Fibroblast of lung (primary cell): ENCODE data around the gene SEMA4D. TPM values are rescaled to one million over a fixed set of nuclear protein-coding genes. Genes with fewer than 3 reads are reported as not detected.

Experiments
- DNase-seq, 2 donors: peaks; one replicate each; pipeline versions ENCODE4 v3.0.0 to v3.0.0-alpha.2; 2010; ENCODE audit warnings: low read depth in 2 of 2
- H2AFZ ChIP-seq: 2 replicates; pipeline ENCODE4 v1.5.1; 2012; ENCODE audit warnings: low read length, control low read depth, inconsistent platforms
- H3K27ac ChIP-seq: 2 replicates; pipeline ENCODE4 v1.5.1; 2011; ENCODE audit warnings: low read length, control low read depth; ENCODE audit not compliant: insufficient read depth
- H3K27me3 ChIP-seq: 2 replicates; pipeline ENCODE4 v1.5.1; 2011; ENCODE audit warnings: mild to moderate bottlenecking, low read length; ENCODE audit not compliant: control insufficient read depth, insufficient read depth
- H3K36me3 ChIP-seq: 2 replicates; pipeline ENCODE4 v1.5.1; 2011; ENCODE audit warnings: low read length; ENCODE audit not compliant: control insufficient read depth, insufficient read depth
- H3K4me1 ChIP-seq: 2 replicates; pipeline ENCODE4 v1.5.1; 2011; ENCODE audit warnings: low read length; ENCODE audit not compliant: control insufficient read depth, insufficient read depth; ENCODE audit errors: extremely low read depth
- H3K4me2 ChIP-seq: 2 replicates; pipeline ENCODE4 v1.5.1; 2011; ENCODE audit warnings: low read length, control low read depth; ENCODE audit not compliant: insufficient read depth; ENCODE audit errors: extremely low read depth
- H3K4me3 ChIP-seq, 4 experiments: fragments of 200-600 bp in 1 of 4; sonication (generic) in 1 of 4; replicated peaks in 1 of 4; 2 replicates each; pipeline ENCODE4 v1.5.1; 2011 to 2016; ENCODE audit warnings: low read length in 4 of 4, low read depth in 3 of 4, mild to moderate bottlenecking in 3 of 4, control low read depth in 2 of 4, inconsistent platforms in 1 of 4, mixed read lengths in 1 of 4; ENCODE audit not compliant: insufficient read depth in 1 of 4; ENCODE audit errors: control extremely low read depth in 1 of 4
- H3K79me2 ChIP-seq: 2 replicates; pipeline ENCODE4 v1.5.1; 2012; ENCODE audit warnings: mild to moderate bottlenecking, low read length, inconsistent platforms; ENCODE audit not compliant: control insufficient read depth, insufficient read depth
- H3K9ac ChIP-seq: 2 replicates; pipeline ENCODE4 v1.5.1; 2011; ENCODE audit warnings: mild to moderate bottlenecking, low read length, control low read depth; ENCODE audit not compliant: insufficient read depth
- H3K9me3 ChIP-seq: 2 replicates; pipeline ENCODE4 v1.5.1; 2012; ENCODE audit warnings: low read depth, low read length; ENCODE audit not compliant: control insufficient read depth, insufficient read depth
- H4K20me1 ChIP-seq: 2 replicates; pipeline ENCODE4 v1.5.1; 2011; ENCODE audit warnings: low read length; ENCODE audit not compliant: control insufficient read depth, insufficient read depth; ENCODE audit errors: extremely low read depth
- EZH2 ChIP-seq: IDR thresholded peaks from 2 replicates; pipeline ENCODE4 v1.5.1; 2012; ENCODE audit warnings: low read length, control low read depth, mild to moderate bottlenecking; ENCODE audit errors: missing control alignments
- polyA plus RNA-seq, 2 donors: library from polyadenylated mRNA; depleted of rRNA in 1 of 2; stranded (reverse) in 1 of 2; unstranded in 1 of 2; fragments of >200 nt; gene quantifications; 2 replicates each; pipeline ENCODE4 v1.2.1, GENCODE V29; 2011 to 2012; ENCODE audit warnings: missing spikeins in 1 of 2
- total RNA-seq: library from RNA; depleted of rRNA; stranded (reverse); fragments of >200 nt; gene quantifications from 2 replicates; pipeline ENCODE4 v1.2.1, GENCODE V29; 2014
- TF ChIP-seq, protein P1 (sequence below), 2 donors: IDR thresholded peaks in 1 of 2; conservative IDR thresholded peaks in 1 of 2; 1 replicate in 1 of 2; 2 replicates in 1 of 2; pipeline ENCODE4 v1.5.1; 2011 to 2012; ENCODE audit warnings: low read length in 2 of 2, control low read depth in 1 of 2, inconsistent platforms in 1 of 2, low read depth in 1 of 2, mild to moderate bottlenecking in 1 of 2

SEMA4D gene
- total and polyA plus RNA-seq, 2 donors (not counting 1 experiment from before 2014, with no cell fraction given), result 0.67 to 2.6 TPM

DNA sequence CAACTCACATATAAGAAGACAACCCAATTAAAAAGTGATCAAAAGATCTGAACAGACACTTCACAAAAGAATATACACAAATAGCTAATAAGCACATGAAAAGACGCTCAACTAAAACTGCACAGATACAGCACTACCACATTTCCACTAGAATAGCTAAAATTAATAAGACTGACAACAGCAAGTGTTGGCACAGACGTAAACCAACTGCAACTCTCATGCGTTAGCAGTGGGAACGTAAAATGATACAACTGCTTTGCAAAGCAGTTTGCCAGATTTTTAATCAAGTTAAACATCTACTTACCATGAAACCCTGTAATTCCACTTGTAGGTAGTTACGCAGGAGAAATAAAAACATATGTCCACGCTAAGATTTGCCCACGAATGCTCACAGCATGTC lies 9.0 kb downstream of the SEMA4D start:
- no peak overlapping the region for H3K4me2 ChIP-seq
- H3K9ac ChIP-seq, result no peak overlapping the region
- H3K4me1 ChIP-seq, result no peaks in the 10 kb centered on the region
- H3K27me3 ChIP-seq, result no peaks in the 10 kb centered on the region
- no peaks in the 10 kb centered on the region for H3K36me3 ChIP-seq
- H3K9me3 ChIP-seq, result no peaks in the 10 kb centered on the region
- no peak overlapping the region for H2AFZ ChIP-seq
- no peak overlapping the region for H3K4me3 ChIP-seq
- TF ChIP-seq, protein P1, sequence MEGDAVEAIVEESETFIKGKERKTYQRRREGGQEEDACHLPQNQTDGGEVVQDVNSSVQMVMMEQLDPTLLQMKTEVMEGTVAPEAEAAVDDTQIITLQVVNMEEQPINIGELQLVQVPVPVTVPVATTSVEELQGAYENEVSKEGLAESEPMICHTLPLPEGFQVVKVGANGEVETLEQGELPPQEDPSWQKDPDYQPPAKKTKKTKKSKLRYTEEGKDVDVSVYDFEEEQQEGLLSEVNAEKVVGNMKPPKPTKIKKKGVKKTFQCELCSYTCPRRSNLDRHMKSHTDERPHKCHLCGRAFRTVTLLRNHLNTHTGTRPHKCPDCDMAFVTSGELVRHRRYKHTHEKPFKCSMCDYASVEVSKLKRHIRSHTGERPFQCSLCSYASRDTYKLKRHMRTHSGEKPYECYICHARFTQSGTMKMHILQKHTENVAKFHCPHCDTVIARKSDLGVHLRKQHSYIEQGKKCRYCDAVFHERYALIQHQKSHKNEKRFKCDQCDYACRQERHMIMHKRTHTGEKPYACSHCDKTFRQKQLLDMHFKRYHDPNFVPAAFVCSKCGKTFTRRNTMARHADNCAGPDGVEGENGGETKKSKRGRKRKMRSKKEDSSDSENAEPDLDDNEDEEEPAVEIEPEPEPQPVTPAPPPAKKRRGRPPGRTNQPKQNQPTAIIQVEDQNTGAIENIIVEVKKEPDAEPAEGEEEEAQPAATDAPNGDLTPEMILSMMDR (conservative IDR thresholded peaks at IDR 0.05 in 1 of 2, IDR thresholded peaks at IDR 0.05 in 1 of 2; ENCODE audit: low read depth in 1 of 2, low read length in 2 of 2), result no peak
- no peak for TF ChIP-seq EZH2
- no peaks in the 10 kb centered on the region for H4K20me1 ChIP-seq
- DNase-seq, result no peak
- no peaks in the 10 kb centered on the region for H3K79me2 ChIP-seq
- no peak overlapping the region for H3K27ac ChIP-seq

DNA sequence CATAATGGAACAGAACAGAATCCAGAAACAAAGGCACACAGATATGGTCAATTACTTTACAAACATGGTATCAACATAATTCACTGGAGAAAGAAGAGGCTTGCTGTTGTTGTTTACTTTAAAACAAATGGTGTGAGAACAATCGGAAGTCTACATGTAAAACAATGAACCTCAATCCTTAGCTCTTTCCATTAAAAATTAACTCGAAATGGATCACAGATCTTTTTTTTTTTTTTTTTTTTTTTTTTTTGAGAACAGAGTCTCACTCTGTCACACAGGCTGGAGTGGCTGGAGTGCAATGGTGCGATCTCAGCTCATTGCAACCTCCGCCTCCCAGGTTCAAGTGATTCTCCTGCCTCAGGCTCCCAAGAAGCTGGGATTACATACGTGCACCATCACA lies 9.8 kb downstream of the SEMA4D start:
- H4K20me1 ChIP-seq, result no peaks in the 10 kb centered on the region
- H3K4me3 ChIP-seq, result no peak overlapping the region
- H3K79me2 ChIP-seq, result no peaks in the 10 kb centered on the region
- H3K36me3 ChIP-seq, result no peaks in the 10 kb centered on the region
- TF ChIP-seq EZH2, result no peak
- TF ChIP-seq, protein P1 (conservative IDR thresholded peaks at IDR 0.05 in 1 of 2, IDR thresholded peaks at IDR 0.05 in 1 of 2; ENCODE audit: low read depth in 1 of 2, low read length in 2 of 2), result no peak
- no peaks in the 10 kb centered on the region for H3K4me1 ChIP-seq
- H3K27ac ChIP-seq, result no peak overlapping the region
- no peaks in the 10 kb centered on the region for H3K27me3 ChIP-seq
- DNase-seq, result no peak
- H3K4me2 ChIP-seq, result no peak overlapping the region
- H2AFZ ChIP-seq, result no peak overlapping the region
- no peak overlapping the region for H3K9ac ChIP-seq
- H3K9me3 ChIP-seq, result no peaks in the 10 kb centered on the region

DNA sequence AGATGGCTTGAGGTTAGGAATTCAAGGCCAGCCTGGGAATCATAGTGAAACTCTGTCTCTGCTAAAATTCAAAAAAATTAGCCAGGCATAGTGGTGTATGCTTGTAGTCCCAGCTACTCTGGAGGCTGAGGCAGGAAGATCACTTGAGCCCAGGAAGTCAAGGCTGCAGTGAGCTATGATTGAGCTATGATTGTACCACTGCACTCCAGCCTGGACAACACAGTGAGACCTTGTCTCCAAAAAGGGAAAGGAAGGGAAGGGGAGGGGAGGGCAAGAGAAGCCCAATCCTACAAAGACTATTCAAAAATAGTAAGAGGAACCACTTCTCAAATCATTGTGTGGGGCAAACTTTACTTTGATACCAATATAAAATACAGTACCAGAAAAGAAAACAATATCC lies 11.2 kb downstream of the SEMA4D start:
- no peak overlapping the region for H3K27ac ChIP-seq

More for the DNA sequence above, 11.2 kb downstream of the SEMA4D start:
- H3K4me3 ChIP-seq, result no peak overlapping the region
- no peaks in the 10 kb centered on the region for H3K27me3 ChIP-seq
- no peak overlapping the region for H3K9ac ChIP-seq
- H4K20me1 ChIP-seq, result no peaks in the 10 kb centered on the region
- DNase-seq, result no peak
- no peak overlapping the region for H3K4me2 ChIP-seq
- H2AFZ ChIP-seq, result no peak overlapping the region
- H3K79me2 ChIP-seq, result no peaks in the 10 kb centered on the region
- H3K9me3 ChIP-seq, result no peaks in the 10 kb centered on the region
- H3K4me1 ChIP-seq, result no peaks in the 10 kb centered on the region
- no peak for TF ChIP-seq EZH2
- TF ChIP-seq, protein P1 (conservative IDR thresholded peaks at IDR 0.05 in 1 of 2, IDR thresholded peaks at IDR 0.05 in 1 of 2; ENCODE audit: low read depth in 1 of 2, low read length in 2 of 2), result no peak
- H3K36me3 ChIP-seq, result no peaks in the 10 kb centered on the region
